GM12874 (cell line): Measurements from ENCODE around the gene MADD.

Experiments
- TF ChIP-seq, protein P1 (sequence below): IDR thresholded peaks from 2 replicates; pipeline ENCODE4 v1.5.1; 2011; ENCODE audit warnings: low read depth, mild to moderate bottlenecking, control low read depth, low read length, moderate library complexity; ENCODE audit not compliant: insufficient read depth

Gene MADD

DNA sequence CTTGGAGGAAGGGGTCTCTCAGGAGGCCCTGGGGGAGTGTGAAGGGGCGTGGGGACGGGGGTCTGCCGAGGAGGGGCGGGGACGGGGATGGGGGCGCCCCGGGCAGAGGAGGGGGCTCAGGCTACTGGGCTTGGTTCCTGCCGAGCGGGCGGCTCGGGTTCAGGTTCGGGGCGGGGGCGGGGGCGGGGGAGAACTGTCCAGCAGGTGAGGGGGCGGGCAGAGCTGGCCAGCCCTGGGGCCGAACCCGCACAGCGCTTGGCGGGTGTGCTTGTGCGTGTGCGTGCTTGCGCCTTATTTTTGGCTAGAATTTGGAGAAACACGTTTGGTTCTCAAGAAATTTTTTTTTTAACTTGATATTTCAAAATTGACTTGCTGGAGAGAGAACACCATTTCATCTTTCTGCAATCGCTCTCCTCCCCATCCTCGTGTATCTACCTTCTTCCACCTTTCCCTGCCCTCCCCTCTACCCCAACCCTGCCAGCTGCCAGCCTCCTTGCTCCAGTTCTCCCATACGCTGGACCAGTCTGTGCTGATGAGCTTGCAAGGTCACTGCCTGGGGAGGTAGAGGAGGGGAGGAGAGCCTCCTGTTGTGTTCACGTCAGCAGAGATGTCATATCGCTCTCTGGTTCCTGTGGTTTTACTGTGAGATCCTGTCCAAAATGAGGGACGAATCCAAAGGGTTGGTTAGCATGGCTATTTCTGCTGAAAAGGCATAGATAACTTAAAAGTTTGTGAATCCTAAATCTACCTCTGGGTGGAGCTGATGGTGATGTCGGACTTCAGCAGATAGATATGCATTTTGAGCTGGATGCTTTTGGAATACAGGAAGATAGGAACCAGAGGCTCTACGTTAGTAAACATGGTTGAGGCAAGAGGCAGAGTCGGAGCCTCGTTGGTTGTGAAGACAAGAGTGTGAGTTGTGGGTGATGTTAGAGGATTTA, 668 bp downstream of the MADD start:
- TF ChIP-seq, protein P1, sequence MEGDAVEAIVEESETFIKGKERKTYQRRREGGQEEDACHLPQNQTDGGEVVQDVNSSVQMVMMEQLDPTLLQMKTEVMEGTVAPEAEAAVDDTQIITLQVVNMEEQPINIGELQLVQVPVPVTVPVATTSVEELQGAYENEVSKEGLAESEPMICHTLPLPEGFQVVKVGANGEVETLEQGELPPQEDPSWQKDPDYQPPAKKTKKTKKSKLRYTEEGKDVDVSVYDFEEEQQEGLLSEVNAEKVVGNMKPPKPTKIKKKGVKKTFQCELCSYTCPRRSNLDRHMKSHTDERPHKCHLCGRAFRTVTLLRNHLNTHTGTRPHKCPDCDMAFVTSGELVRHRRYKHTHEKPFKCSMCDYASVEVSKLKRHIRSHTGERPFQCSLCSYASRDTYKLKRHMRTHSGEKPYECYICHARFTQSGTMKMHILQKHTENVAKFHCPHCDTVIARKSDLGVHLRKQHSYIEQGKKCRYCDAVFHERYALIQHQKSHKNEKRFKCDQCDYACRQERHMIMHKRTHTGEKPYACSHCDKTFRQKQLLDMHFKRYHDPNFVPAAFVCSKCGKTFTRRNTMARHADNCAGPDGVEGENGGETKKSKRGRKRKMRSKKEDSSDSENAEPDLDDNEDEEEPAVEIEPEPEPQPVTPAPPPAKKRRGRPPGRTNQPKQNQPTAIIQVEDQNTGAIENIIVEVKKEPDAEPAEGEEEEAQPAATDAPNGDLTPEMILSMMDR: no peak

DNA sequence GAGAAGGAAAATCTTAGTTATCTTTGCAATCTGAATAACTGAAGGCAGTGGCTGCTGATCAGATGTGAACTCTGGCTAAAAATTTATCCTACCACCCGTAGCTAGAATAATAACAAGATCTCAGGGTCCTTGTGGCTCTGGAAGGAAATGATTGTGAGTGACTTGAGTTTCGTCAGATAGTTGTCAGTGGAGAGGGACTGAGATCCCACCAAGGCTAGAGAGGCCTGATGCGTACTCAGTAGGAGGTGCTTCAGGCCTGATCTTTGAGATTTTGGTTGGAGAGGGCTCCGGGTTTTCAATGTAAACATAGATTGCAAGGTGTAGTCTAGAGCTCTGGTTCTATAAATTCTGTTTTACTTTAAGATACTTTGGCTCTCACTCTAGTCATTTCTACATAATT, 1.4 kb downstream of the MADD start:
- TF ChIP-seq, protein P1: no peak

DNA sequence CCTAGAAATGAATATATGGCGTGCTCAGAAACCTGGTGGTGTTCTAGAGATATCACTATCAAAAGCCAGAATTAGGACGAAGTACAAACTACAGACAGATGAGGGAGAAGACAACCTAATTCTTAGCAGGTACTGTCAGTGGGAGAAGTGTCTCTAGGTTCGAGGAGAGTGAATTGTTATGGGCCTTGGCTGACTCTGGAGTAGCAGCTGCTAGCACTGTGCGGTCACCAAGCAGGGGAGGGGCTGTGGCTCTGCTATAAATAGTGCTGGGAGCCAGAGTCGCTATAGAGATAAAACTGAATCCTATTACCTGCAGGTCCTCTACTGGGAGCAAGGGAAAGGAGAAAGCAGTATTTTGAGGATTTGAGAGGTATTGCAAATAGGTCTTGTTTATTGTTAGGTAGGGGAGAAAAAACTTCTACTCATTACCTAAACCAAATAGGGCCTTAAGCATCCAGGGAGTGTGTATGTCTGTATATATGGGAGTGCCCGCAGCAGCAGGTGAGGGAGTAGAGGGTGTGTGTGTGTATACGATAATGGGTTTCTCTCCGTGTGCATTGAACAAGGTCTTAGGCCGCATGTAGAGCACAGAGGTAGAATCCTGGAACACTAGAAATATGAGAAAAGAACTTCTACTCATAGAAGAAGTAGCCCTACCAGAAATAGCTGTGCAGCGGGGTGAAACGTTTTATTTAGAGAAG, 2.2 kb downstream of the MADD start:
- TF ChIP-seq, protein P1: no peak

DNA sequence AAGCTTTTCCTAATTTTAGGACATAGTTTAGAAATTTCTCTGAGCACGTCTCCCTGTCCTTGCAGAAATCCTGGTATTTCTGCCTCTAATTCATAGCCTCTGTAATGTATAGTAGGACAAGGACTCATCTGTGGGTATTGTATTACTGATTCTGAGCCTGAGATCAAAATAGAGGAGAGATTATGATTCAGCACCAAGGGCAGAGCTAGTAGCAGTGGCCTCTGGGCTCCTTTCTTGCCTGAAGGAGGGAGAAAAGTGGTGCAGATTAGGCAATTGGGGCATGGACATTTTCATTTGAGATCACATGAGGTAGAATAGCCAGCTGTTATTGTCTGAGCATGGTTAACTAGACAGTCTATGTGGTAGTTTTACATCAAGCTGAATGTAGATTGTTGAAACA, 2.8 kb downstream of the MADD start:
- TF ChIP-seq, protein P1: no peak

DNA sequence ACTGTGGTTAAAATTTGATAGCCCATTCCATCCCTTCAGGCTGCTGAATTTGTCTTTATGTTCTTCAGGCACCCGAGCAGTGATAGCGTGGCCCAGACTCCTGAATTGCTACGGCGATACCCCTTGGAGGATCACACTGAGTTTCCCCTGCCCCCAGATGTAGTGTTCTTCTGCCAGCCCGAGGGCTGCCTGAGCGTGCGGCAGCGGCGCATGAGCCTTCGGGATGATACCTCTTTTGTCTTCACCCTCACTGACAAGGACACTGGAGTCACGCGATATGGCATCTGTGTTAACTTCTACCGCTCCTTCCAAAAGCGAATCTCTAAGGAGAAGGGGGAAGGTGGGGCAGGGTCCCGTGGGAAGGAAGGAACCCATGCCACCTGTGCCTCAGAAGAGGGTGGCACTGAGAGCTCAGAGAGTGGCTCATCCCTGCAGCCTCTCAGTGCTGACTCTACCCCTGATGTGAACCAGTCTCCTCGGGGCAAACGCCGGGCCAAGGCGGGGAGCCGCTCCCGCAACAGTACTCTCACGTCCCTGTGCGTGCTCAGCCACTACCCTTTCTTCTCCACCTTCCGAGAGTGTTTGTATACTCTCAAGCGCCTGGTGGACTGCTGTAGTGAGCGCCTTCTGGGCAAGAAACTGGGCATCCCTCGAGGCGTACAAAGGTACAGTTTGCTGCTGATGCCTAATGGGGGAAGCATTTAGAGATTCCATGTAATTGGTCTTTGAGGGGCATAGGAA, 4.7 kb downstream of the MADD start:
- TF ChIP-seq, protein P1: no peak

DNA sequence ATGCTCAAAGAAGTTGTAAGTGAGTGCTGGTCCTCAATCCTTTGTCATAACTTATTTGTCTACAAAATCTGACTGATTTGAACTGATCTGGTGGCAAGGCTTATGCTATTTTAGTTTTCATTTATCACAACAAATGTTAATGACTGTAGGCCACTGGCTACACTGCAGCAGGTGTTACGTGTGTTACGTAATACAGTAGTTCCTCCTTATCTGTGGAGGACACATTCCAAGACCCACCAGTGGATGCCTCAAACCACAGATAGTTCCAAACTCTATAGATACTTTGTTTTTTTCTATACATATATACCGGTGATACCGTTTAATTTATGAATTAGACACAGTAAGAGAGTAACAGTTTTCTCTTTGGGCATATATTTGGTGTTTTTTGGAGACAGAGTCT, 7.0 kb downstream of the MADD start:
- TF ChIP-seq, protein P1: no peak

DNA sequence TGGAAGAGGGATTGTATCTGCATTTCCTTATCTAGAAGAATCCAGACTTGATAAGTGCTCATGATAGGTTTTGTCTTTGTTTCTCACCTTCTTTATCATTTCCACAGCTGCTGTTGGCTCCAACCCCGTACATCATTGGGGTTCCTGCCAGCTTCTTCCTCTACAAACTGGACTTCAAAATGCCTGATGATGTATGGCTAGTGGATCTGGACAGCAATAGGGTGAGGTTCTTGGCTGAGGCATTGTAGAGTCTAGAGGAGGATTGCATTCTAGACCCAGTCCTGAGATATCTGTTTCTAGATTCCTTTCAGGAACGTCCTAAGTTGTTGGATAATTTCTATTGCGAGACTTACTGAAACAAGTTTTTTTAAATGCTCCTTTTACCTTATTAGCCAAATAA, 8.1 kb downstream of the MADD start:
- TF ChIP-seq, protein P1: no peak
